ENCODE data around the gene TCEAL9. TPM values are rescaled to one million over a fixed set of nuclear protein-coding genes. Genes with fewer than 3 reads are reported as not detected.

Gene TCEAL9
- total and polyA plus RNA-seq, 2 of the 4 experiments (the other 2 are of a cell fraction), result 20.3 to 111 TPM

GRCh38 chrX:103344606-103345005, 11.7 kb upstream of the TCEAL9 start:
- Histone ChIP-seq H3K56ac (ENCODE audit: extremely low read depth, insufficient read depth, low read length) (no peak overlapping the region), H2AFZ (replicated peaks; ENCODE audit: low read length, poor library complexity) (no peak overlapping the region), H3K4me2 (ENCODE audit: low read depth, low read length) (no peak overlapping the region), H2BK120ac (ENCODE audit: low read depth, low read length) (no peak overlapping the region), H2BK5ac (ENCODE audit: low read depth, low read length, poor library complexity, severe bottlenecking) (no peak overlapping the region), H3K14ac (replicated peaks; ENCODE audit: low read depth, low read length) (no peak overlapping the region), H3K79me1 (ENCODE audit: low read depth in 1 of 2, low read length in 2 of 2) (no peaks in the 10 kb centered on the region), H3K4me3 (ENCODE audit: insufficient read depth, low read depth, low read length) (no peak overlapping the region), H3K23ac (ENCODE audit: low read depth, low read length) (no peak overlapping the region), H4K5ac (ENCODE audit: low read depth, low read length) (no peak overlapping the region), H2AK5ac (ENCODE audit: low read depth, low read length) (no peak overlapping the region), H4K91ac (ENCODE audit: insufficient read depth, low read depth, low read length) (no peak overlapping the region), H4K8ac (ENCODE audit: low read depth in 2 of 2, low read length in 2 of 2) (no peak overlapping the region), H3K9me1 (ENCODE audit: insufficient read depth, low read length) (no peaks in the 10 kb centered on the region), H3K9ac (ENCODE audit: low read depth, low read length) (no peak overlapping the region), H3K4me1 (ENCODE audit: control insufficient read depth, insufficient read depth, low read length) (peaks cover 2% of the 10 kb centered on the region; the same call in 1 of the 2 replicates), H3K4ac (ENCODE audit: low read depth, low read length) (no peak overlapping the region), H2BK20ac (ENCODE audit: low read depth, low read length) (no peak overlapping the region), H3K27me3 (ENCODE audit: control insufficient read depth, insufficient read depth, low read length) (peaks cover 6% of the 10 kb centered on the region), H2AK9ac (replicated peaks; ENCODE audit: low read depth, low read length, poor library complexity) (no peak overlapping the region), H3K27ac (ENCODE audit: insufficient read depth, low read length) (no peak overlapping the region), H3K36me3 (ENCODE audit: control insufficient read depth, insufficient read depth, low read length) (no peaks in the 10 kb centered on the region), H3K18ac (ENCODE audit: low read depth, low read length) (no peak overlapping the region), H4K20me1 (ENCODE audit: insufficient read depth, low read length) (no peaks in the 10 kb centered on the region), H3K9me3 (ENCODE audit: control insufficient read depth, insufficient read depth, low read length) (no peaks in the 10 kb centered on the region), H2BK15ac (ENCODE audit: low read depth, low read length) (no peak overlapping the region)
- dilution Hi-C loops (cut with HindIII; ENCODE audit: low sequenced_read_pairs, unreplicated experiment) (no loop called here), in situ Hi-C loops (cut with MboI; ENCODE audit: low sequenced_read_pairs) (loop anchor here (5.0 kb wide), 1 partner anchor 118 kb away; no protein-coding TSS in a partner anchor), intact Hi-C loops (cut with micrococcal nuclease) (loop anchor here (5.0 kb wide), 1 partner anchor 132 kb away; no protein-coding TSS in a partner anchor)
- DNase-seq, result no peak
- BruUV-seq (replicated peaks), result no TSS peak
- ChIA-PET CTCF (no interaction called here), POLR2A (ENCODE audit: unreplicated experiment) (no interaction called here)
- WGBS, 2 experiments (ENCODE audit: extremely low coverage in 2 of 2, insufficient read length in 1 of 2), result no CpG with 5 or more reads among the region's 2 CpGs
- ATAC-seq (ENCODE audit: low read depth), result no peak
- TF ChIP-seq USF2 (IDR thresholded peaks at IDR 0.05; ENCODE audit: low read depth, low read length), result no peak
- TF ChIP-seq MAFK (IDR thresholded peaks at IDR 0.05; ENCODE audit: low read depth, low read length), result no peak
- TF ChIP-seq POLR2A (IDR thresholded peaks at IDR 0.05; ENCODE audit: low read depth, low read length), result no peak
- no peak for TF ChIP-seq ELK1 (IDR thresholded peaks at IDR 0.05; ENCODE audit: borderline replicate concordance, low read depth, low read length)
- no peak for TF ChIP-seq RFX5 (IDR thresholded peaks at IDR 0.05; ENCODE audit: low read depth, low read length)
- TF ChIP-seq RCOR1 (IDR thresholded peaks at IDR 0.05; ENCODE audit: insufficient replicate concordance, low read length), result no peak
- no peak for TF ChIP-seq SMC3 (IDR thresholded peaks at IDR 0.05; ENCODE audit: low read depth, low read length)
- no peak for TF ChIP-seq CHD1 (IDR thresholded peaks at IDR 0.05; ENCODE audit: low read depth, low read length)
- no peak for TF ChIP-seq FOS (IDR thresholded peaks at IDR 0.05; ENCODE audit: low read depth, low read length)
- no peak for TF ChIP-seq MAZ (IDR thresholded peaks at IDR 0.05; ENCODE audit: borderline replicate concordance, low read depth, low read length)
- TF ChIP-seq CEBPB (IDR thresholded peaks at IDR 0.05; ENCODE audit: low read depth, low read length), result no peak
- TF ChIP-seq MXI1 (IDR thresholded peaks at IDR 0.05; ENCODE audit: borderline replicate concordance, low read depth, low read length), result no peak
- no peak for TF ChIP-seq RAD21 (IDR thresholded peaks at IDR 0.05; ENCODE audit: low read length)

Measured in IMR-90 (cell line).